H1 (cell line): ENCODE data around the gene MARK1. TPM values are rescaled to one million over a fixed set of nuclear protein-coding genes. Genes with fewer than 3 reads are reported as not detected.

Experiments used
- NRF1 ChIP-seq: IDR thresholded peaks from 2 replicates; pipeline ENCODE4 v1.6.1; 2011; ENCODE audit warnings: mild to moderate bottlenecking, low read depth, low read length, improper control_type of control experiment
- ZNF274 ChIP-seq: IDR thresholded peaks from 2 replicates; pipeline ENCODE4 v1.7.0; 2012; ENCODE audit warnings: low read length, borderline replicate concordance; ENCODE audit errors: extremely low read depth
- polyA plus RNA-seq, 7 experiments: library from polyadenylated mRNA; depleted of rRNA in 3 of 7; stranded (reverse) in 5 of 7; unstranded in 2 of 7; fragments of >200 nt in 5 of 7; fragments of 200-250 nt in 2 of 7; gene quantifications; 1 replicate in 5 of 7; 2 replicates in 1 of 7; 4 replicates in 1 of 7; pipeline versions ENCODE4 v1.2.1 to v1.2.3, GENCODE V29; 2011 to 2013; ENCODE audit warnings: missing spikeins in 2 of 7, mixed read lengths in 2 of 7
- total RNA-seq: library from RNA; stranded (reverse); fragmentation: NEBNext Ultra II Directional; extraction: Animal tissue kit (Norgen Biotek cat#: 25700); gene quantifications from 2 replicates; pipeline ENCODE4 v1.2.1, GENCODE V29; 2021

MARK1 gene
- total and polyA plus RNA-seq, 2 of the 8 experiments (the other 6 are each of a cell fraction or from before 2014, with no cell fraction given): 5.5 to 20.5 TPM

- TF ChIP-seq ZNF274 (no peak), NRF1 (no peak)
Observed at GRCh38 chr1:220514256-220514655, 13.7 kb upstream of the MARK1 start (continued).
